PC-9 (cell line): Measurements from ENCODE around the gene PKP2. TPM values are rescaled to one million over a fixed set of nuclear protein-coding genes. Genes with fewer than 3 reads are reported as not detected.
"Not testable (repeated sequence)": the region's sequence is repeated elsewhere in the genome, so short reads cannot be mapped to it uniquely, and the experiment has no call there.

Experiments used
- BruUV-seq: library from RNA; stranded (reverse); fragments of 400-500 nt; replicated peaks from 2 replicates; lab custom pipeline; 2021; lab: Mats Ljungman, UMichigan
- CTCF ChIA-PET: fragments of 300-600 bp; sonication (Branson Sonifier 250); formaldehyde crosslinking; loops from one replicate; lab custom pipeline; 2022; ENCODE audit warnings: antibody characterized with exemption; lab: Charles Lee
- POLR2A ChIA-PET: fragments of 300-600 bp; sonication (Branson Sonifier 250); formaldehyde crosslinking; loops from one replicate; lab custom pipeline; 2022; ENCODE audit warnings: antibody characterized with exemption; ENCODE audit not compliant: unreplicated experiment; lab: Charles Lee
- DNase-seq, 2 experiments: peaks; one replicate each; pipeline versions ENCODE4 v3.0.0 to v3.0.0-alpha.2; 2015 to 2022; ENCODE audit warnings: mixed read lengths in 1 of 2
- H2AFZ ChIP-seq: fragments of 200-600 bp; sonication (generic); 2 replicates; pipeline ENCODE4 v1.8.1; 2017; ENCODE audit warnings: antibody characterized with exemption
- H3F3A ChIP-seq: fragments of 200-600 bp; sonication (generic); 2 replicates; pipeline ENCODE4 v1.8.1; 2017; ENCODE audit warnings: antibody characterized with exemption, mild to moderate bottlenecking, low read depth; ENCODE audit not compliant: insufficient read depth
- H3K27ac ChIP-seq: fragments of 200-600 bp; sonication (generic); 2 replicates; pipeline ENCODE4 v1.6.1; 2016; ENCODE audit warnings: mixed run types
- H3K27me3 ChIP-seq: fragments of 200-600 bp; sonication (generic); 2 replicates; pipeline ENCODE4 v1.6.1; 2016; ENCODE audit warnings: low read depth, mixed run types; ENCODE audit not compliant: insufficient read depth
- H3K36me3 ChIP-seq: fragments of 200-600 bp; sonication (generic); 2 replicates; pipeline ENCODE4 v1.6.1; 2016; ENCODE audit warnings: low read depth, mixed run types
- H3K4me1 ChIP-seq: fragments of 200-600 bp; sonication (generic); replicated peaks from 2 replicates; pipeline ENCODE4 v1.6.1; 2016; ENCODE audit warnings: mixed run types; ENCODE audit not compliant: insufficient read depth
- H3K4me2 ChIP-seq: fragments of 200-600 bp; sonication (generic); 2 replicates; pipeline ENCODE4 v1.6.1; 2017; ENCODE audit warnings: mixed run types
- H3K4me3 ChIP-seq: fragments of 200-600 bp; sonication (generic); 2 replicates; pipeline ENCODE4 v1.6.1; 2016; ENCODE audit warnings: mixed run types
- H3K79me2 ChIP-seq: fragments of 200-600 bp; sonication (generic); 2 replicates; pipeline ENCODE4 v1.6.1; 2017; ENCODE audit warnings: low read depth, mixed run types
- H3K9me2 ChIP-seq: fragments of 200-600 bp; sonication (generic); 2 replicates; pipeline ENCODE4 v1.8.1; 2017; ENCODE audit warnings: mild to moderate bottlenecking; ENCODE audit not compliant: insufficient read depth
- H3K9me3 ChIP-seq: fragments of 200-600 bp; sonication (generic); 2 replicates; pipeline ENCODE4 v1.8.1; 2016; ENCODE audit warnings: low read depth; ENCODE audit not compliant: insufficient read depth
- H4K20me1 ChIP-seq: fragments of 200-600 bp; sonication (generic); 2 replicates; pipeline ENCODE4 v1.8.1; 2017; ENCODE audit not compliant: insufficient read depth
- CTCF ChIP-seq: fragments of 200-600 bp; sonication (generic); conservative IDR thresholded peaks from 2 replicates; pipeline ENCODE4 v1.6.1; 2017; ENCODE audit warnings: mixed run types, antibody characterized with exemption, mild to moderate bottlenecking, moderate library complexity
- EZH2 ChIP-seq: fragments of 200-600 bp; sonication (generic); IDR thresholded peaks from 2 replicates; pipeline ENCODE4 v1.8.0; 2017; ENCODE audit warnings: antibody characterized with exemption, low read depth
- intact Hi-C: fragments of 100-400 bp; cut with micrococcal nuclease; formaldehyde crosslinking; loops from one replicate; pipeline ENCODE4 v1.10.0; 2022; ENCODE audit not compliant: unreplicated experiment
- total RNA-seq: library from RNA; stranded (reverse); gene quantifications from 2 replicates; pipeline ENCODE4 v1.2.3, GENCODE V29; 2021

PKP2 gene
- total RNA-seq, 1 experiment from 2014 or later: 88.1 TPM

DNA sequence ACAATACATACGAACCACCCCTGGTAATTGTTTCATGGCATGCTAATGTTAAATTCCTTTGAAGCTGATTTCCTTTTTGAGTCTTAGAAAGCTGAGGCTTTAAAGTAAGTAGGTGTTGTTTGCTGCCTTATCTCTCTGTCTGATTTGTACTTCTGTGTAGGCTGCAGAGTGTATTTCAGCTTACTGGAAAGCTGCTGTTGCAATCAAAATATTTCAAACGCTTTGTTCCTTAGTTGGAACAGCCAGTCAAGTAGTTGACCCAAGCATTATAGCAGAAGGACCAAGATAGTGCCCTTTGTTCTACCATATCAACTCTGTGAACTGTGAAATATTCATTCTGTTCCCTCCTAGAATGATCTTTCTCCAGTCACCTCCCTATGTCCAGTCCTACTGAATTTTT, 3.1 kb downstream of the PKP2 start:
- CTCF ChIA-PET: no interaction called here
- Histone ChIP-seq H3K4me2 (peak overlapping the region; percentile 87), H3K27ac (peak overlapping the region; percentile 94), H3F3A (peaks cover 40% of the 10 kb centered on the region), H3K79me2 (peaks cover 49% of the 10 kb centered on the region), H3K9me2 (no peaks in the 10 kb centered on the region), H3K4me1 (peaks cover 68% of the 10 kb centered on the region), H3K36me3 (0 out of 2 replicates have a peak, but pooled peaks cover 3% of the 10 kb centered on the region), H3K4me3 (peak overlapping the region; percentile 43; the same call in 1 of the 2 replicates), H3K27me3 (no peaks in the 10 kb centered on the region), H3K9me3 (no peaks in the 10 kb centered on the region), H4K20me1 (no peaks in the 10 kb centered on the region), H2AFZ (no peak overlapping the region)
- no TSS peak for BruUV-seq
- intact Hi-C loops: loop anchor here (2.0 to 10.0 kb wide), 4 partner anchors 57 to 1569 kb away; partner anchors contain the start of gene SINHCAF
- TF ChIP-seq CTCF (no peak), EZH2 (no peak)
- peak in 1 of 2 experiments; percentile 78 for DNase-seq
- POLR2A ChIA-PET: interaction anchor here (0.5 to 0.6 kb wide), 4 partner anchors 13 to 1128 kb away, joined by 3 to 11 read pairs (median 6); no protein-coding TSS in a partner anchor

GRCh38 chr12:32893043-32893442, 3.5 kb downstream of the PKP2 start:
- Histone ChIP-seq H4K20me1 (no peaks in the 10 kb centered on the region), H3K9me3 (no peaks in the 10 kb centered on the region), H3K27me3 (no peaks in the 10 kb centered on the region), H3K4me1 (peaks cover 64% of the 10 kb centered on the region), H3K9me2 (no peaks in the 10 kb centered on the region), H3K36me3 (0 out of 2 replicates have a peak, but pooled peaks cover 3% of the 10 kb centered on the region), H3K4me3 (peak overlapping the region; percentile 43; the same call in 1 of the 2 replicates), H3K27ac (peak overlapping the region; percentile 94), H2AFZ (no peak overlapping the region), H3K4me2 (peak overlapping the region; percentile 87), H3K79me2 (peaks cover 52% of the 10 kb centered on the region), H3F3A (peaks cover 40% of the 10 kb centered on the region)
- TF ChIP-seq EZH2: no peak
- no peak for TF ChIP-seq CTCF
- POLR2A ChIA-PET: interaction anchor here (0.5 to 0.6 kb wide), 4 partner anchors 13 to 1129 kb away, joined by 3 to 11 read pairs (median 6); no protein-coding TSS in a partner anchor
- DNase-seq: peak in 1 of 2 experiments; percentile 42
- intact Hi-C loops: loop anchor here (2.0 to 10.0 kb wide), 4 partner anchors 56 to 1568 kb away; partner anchors contain the start of gene SINHCAF
- CTCF ChIA-PET: interaction anchor here (0.6 kb wide), 1 partner anchor 54 kb away, joined by 3 read pairs; no protein-coding TSS in a partner anchor
- TSS peak; percentile 7 for BruUV-seq

DNA sequence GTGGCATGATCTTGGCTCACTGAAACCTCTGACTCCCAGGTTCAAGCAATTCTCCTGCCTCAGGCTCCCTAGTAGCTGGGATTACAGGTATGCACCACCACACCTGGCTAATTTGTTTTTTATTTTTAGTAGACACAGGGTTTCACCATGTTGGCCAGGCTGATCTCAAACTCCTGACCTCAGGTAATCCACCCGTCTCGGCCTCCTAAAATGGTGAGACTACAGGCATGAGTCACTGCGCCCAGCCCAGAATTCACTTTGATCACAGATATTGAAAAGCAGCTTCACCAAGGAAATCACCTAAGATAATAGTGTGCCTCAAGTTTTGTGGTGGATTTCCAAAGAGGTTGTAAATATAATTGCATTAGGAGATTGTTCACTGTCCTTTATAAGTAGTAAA, 4.2 kb downstream of the PKP2 start:
- not testable (repeated sequence) for H3K9me3 ChIP-seq, H3K36me3 ChIP-seq, H3K27me3 ChIP-seq, H4K20me1 ChIP-seq, H2AFZ ChIP-seq, BruUV-seq, H3K9me2 ChIP-seq
- POLR2A ChIA-PET: interaction anchor here (0.8 kb wide), 2 partner anchors 55 to 906 kb away, joined by 4 to 18 read pairs; no protein-coding TSS in a partner anchor
- DNase-seq: peak; percentile 77 to 84
- Histone ChIP-seq H3K4me1 (peaks cover 57% of the 10 kb centered on the region), H3K27ac (peak overlapping the region; percentile 94), H3K4me3 (peak overlapping the region; percentile 31), H3F3A (peaks cover 35% of the 10 kb centered on the region), H3K4me2 (peak overlapping the region; percentile 87), H3K79me2 (peaks cover 59% of the 10 kb centered on the region)
- CTCF ChIA-PET: interaction anchor here (0.6 to 0.7 kb wide), 3 partner anchors 27 to 1328 kb away, joined by 3 to 7 read pairs (median 5); no protein-coding TSS in a partner anchor
- intact Hi-C loops: loop anchor here (1.0 to 10.0 kb wide), 5 partner anchors 27 to 1568 kb away; partner anchors contain the start of gene SINHCAF
